Measurements from ENCODE around the gene C15orf39.

- TF ChIP-seq BHLHE40 (IDR thresholded peaks at IDR 0.05; ENCODE audit: low read length) (no peak), NFRKB (IDR thresholded peaks at IDR 0.05; ENCODE audit: low read depth) (no peak), CREB1 (IDR thresholded peaks at IDR 0.05) (no peak), CREB1 (CRISPR knock-in tag; IDR thresholded peaks at IDR 0.05) (no peak), FOXJ3 (CRISPR knock-in tag; IDR thresholded peaks at IDR 0.05) (no peak), GABPB2 (CRISPR knock-in tag; conservative IDR thresholded peaks at IDR 0.05) (no peak), CREM (IDR thresholded peaks at IDR 0.05; ENCODE audit: low read depth) (no peak), TBP (optimal IDR thresholded peaks at IDR 0.05; ENCODE audit: low read depth, low read length) (no peak), TCF7L2 (IDR thresholded peaks at IDR 0.05; ENCODE audit: low read depth, low read length) (no peak), TEAD1 (CRISPR knock-in tag; IDR thresholded peaks at IDR 0.05) (no peak), ARNT (IDR thresholded peaks at IDR 0.05) (no peak), YY1 (IDR thresholded peaks at IDR 0.05; ENCODE audit: borderline replicate concordance in 1 of 3, control insufficient read depth in 1 of 3, extremely low read depth in 1 of 3, insufficient read depth in 3 of 3, insufficient read length in 1 of 3, insufficient replicate concordance in 2 of 3, low read depth in 1 of 3, low read length in 2 of 3) (no peak), ZBTB8A (IDR thresholded peaks at IDR 0.05; ENCODE audit: partially characterized antibody) (no peak)
- TF ChIP-seq, protein P1, sequence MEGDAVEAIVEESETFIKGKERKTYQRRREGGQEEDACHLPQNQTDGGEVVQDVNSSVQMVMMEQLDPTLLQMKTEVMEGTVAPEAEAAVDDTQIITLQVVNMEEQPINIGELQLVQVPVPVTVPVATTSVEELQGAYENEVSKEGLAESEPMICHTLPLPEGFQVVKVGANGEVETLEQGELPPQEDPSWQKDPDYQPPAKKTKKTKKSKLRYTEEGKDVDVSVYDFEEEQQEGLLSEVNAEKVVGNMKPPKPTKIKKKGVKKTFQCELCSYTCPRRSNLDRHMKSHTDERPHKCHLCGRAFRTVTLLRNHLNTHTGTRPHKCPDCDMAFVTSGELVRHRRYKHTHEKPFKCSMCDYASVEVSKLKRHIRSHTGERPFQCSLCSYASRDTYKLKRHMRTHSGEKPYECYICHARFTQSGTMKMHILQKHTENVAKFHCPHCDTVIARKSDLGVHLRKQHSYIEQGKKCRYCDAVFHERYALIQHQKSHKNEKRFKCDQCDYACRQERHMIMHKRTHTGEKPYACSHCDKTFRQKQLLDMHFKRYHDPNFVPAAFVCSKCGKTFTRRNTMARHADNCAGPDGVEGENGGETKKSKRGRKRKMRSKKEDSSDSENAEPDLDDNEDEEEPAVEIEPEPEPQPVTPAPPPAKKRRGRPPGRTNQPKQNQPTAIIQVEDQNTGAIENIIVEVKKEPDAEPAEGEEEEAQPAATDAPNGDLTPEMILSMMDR (IDR thresholded peaks at IDR 0.05 in 2 of 3, conservative IDR thresholded peaks at IDR 0.05 in 1 of 3; ENCODE audit: insufficient read depth in 2 of 3, low read depth in 1 of 3, low read length in 3 of 3) = no peak
- TF ChIP-seq, protein P2, sequence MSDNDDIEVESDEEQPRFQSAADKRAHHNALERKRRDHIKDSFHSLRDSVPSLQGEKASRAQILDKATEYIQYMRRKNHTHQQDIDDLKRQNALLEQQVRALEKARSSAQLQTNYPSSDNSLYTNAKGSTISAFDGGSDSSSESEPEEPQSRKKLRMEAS (CRISPR knock-in tag; IDR thresholded peaks at IDR 0.05) = no peak
Observed at GRCh38 chr15:75223688-75224087, 22.0 kb downstream of the C15orf39 start.
